GM12873 (cell line): Measurements from ENCODE around the gene C2CD4B.

Experiments
- TF ChIP-seq, protein P1 (sequence below): IDR thresholded peaks from 2 replicates; pipeline ENCODE4 v1.5.1; 2012; ENCODE audit warnings: low read depth, mild to moderate bottlenecking, moderate library complexity, low read length, control low read depth; ENCODE audit not compliant: insufficient read depth; ENCODE audit errors: missing control alignments

C2CD4B gene

DNA sequence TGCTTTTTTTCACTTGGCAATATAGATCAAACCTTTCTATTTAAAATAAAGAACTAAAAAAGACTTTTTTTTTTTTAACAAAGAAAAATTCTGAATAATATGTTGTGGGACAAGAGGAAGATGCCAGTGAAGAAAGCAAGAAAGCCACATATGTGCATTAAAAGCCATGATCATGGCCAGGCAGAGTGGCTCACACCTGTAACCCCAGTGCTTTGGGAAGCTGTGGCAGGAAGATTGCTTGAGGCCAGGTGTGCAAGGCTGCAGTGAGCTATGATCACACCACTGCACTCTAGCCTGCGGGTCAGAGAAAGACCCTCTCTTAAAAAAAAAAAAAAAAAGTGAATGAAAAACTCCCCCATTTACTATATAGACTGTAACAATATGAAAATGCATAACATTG lies 23.9 kb downstream of the C2CD4B start:
- TF ChIP-seq, protein P1, sequence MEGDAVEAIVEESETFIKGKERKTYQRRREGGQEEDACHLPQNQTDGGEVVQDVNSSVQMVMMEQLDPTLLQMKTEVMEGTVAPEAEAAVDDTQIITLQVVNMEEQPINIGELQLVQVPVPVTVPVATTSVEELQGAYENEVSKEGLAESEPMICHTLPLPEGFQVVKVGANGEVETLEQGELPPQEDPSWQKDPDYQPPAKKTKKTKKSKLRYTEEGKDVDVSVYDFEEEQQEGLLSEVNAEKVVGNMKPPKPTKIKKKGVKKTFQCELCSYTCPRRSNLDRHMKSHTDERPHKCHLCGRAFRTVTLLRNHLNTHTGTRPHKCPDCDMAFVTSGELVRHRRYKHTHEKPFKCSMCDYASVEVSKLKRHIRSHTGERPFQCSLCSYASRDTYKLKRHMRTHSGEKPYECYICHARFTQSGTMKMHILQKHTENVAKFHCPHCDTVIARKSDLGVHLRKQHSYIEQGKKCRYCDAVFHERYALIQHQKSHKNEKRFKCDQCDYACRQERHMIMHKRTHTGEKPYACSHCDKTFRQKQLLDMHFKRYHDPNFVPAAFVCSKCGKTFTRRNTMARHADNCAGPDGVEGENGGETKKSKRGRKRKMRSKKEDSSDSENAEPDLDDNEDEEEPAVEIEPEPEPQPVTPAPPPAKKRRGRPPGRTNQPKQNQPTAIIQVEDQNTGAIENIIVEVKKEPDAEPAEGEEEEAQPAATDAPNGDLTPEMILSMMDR = no peak

DNA sequence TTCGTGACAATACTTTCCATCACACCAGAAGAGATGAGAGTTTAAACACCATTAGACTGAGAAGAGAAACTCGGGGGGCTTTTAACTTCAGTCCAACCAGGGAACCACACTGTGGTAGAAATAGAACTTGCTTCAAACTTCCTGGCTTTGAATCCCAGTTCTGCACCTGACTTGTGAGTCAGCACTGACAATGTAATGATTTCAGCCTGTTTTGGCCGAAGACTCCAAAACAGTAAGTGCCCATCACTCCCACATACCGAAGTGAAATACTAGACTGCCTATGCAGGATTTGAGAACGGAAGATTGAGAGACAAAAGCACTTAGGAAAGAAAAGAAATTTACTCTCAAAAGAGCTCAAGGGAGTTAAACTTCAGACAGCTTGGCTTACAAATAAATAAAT lies 27.0 kb downstream of the C2CD4B start:
- TF ChIP-seq, protein P1 = no peak

DNA sequence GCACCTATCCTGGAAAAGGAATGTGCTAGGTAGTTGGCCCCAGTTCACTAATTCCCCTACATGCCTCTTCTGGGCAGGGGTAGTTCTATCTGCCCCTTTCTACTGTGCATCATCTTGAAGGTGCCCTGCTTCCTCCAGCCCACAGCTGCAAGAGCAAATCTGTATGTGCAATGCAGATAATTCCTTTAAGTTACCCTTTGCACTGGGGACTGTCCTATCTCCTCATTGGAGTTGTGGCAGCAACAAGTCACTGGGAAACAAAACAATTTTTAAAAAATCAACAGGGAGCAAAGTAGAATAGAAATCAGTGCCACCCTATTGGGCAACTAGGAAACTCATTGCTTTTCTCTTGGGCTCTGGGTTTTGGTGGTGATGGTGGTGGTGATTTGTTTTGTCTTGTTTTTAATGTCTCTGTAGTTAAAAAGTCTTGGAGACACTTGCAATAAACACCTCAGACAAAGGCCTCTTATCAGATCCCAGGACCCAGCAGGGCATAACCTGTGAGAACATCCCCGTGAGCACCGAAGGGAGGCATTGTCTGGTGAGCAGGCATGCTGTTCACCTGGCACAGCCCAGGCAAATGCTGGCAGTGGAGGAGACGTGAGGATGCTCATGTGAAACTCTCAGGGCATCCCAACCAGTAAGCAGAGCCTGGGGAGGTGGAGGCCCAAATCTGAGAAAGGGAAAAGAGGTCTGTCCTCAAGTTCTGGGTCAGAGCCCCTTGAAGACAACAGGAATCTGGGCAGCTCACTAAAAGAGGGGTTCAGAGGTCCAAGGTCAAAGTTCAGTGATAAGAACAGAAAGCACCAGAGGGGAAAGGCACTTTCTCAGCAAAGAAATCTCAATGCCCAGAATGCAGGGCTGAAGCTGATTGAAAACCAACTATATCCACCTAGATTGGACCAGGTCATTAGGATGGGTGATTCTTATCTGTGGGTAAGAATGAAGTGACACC lies 27.9 kb downstream of the C2CD4B start:
- TF ChIP-seq, protein P1 = no peak

DNA sequence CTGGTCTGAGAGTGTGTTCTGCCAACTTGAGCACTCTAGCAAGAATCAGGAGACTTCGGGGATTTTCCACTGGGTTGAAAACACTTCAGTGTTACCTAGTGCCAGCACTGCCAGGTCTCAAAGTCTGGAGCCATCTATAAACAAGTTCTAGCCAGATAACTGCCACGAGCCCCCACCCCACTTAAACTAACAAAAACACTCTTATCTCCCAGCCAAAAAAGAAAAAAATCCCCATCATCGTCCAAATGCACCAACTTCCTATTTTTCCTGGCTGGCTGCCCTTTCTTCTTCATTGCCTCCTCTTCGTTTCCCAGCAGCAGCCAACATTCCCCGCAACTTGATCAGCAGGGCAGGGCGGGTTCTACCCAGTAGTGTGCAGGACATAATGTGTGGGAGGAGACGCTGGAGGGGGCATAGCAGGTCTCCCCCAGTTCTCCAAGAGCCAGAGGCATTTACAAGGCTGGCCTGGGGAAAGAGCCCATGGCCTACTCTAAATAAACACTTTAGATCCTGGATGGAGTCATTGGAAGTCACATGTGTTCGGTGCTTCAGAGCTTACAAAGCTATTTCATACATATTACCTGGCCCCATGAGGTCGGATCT lies 29.5 kb downstream of the C2CD4B start:
- TF ChIP-seq, protein P1 = no peak

DNA sequence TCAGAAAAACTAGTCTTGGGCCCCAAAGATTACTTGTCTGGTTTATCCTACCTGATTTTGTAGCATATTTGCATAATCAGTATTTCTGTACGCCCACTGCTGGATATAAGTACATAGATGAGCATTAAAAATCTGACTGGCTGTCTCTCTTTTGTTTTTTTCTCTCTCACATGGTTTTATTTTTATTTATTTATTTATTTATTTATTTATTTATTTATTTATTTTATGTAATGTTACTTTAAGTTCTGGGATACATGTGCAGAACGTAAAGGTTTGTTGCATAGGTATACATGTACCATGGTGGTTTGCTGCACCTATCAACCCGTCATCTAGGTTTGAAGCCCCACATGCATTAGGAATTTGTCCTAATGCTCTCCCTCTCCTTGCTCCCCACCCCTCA lies 31.9 kb downstream of the C2CD4B start:
- TF ChIP-seq, protein P1 = no peak

DNA sequence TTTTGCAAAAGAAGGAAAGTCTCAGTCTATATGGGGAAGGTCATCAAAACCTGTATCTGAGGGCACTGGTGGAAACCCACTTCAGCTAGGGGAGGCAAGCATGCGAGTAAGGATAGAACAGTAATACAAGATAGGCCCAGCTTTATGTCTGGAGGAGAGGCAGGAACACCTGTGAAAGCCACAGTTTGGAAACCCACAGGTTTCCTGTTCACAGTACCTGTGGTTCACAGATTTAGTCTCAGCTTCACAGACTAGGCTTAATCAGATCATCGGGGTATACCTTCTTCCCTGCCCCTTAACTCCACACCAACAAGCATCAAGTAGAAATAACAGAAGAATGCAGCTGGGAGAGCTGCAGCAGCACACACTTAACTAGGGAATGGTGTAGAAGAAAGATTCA lies 36.2 kb downstream of the C2CD4B start:
- TF ChIP-seq, protein P1 = no peak

DNA sequence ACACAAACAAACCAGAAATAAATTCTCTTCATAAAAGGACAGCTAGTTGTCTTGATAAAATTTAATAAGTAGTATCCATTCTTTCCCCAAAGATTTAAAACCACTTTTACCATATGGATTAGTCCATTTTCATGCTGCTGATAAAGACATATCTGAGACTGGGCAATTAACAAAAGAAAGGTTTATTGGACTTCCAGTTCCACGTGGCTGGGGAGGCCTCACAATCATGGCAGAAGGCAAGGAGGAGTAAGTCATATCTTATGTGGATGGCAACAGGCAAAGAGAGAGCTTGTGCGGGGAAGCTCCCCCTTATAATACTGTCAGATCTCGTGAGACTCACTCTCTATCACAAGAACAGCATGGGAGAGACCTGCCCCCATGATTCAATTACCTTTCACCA lies 38.7 kb downstream of the C2CD4B start:
- TF ChIP-seq, protein P1 = no peak
